ENCODE measurements around the gene DCST2.

Gene DCST2

GRCh38 chr1:155008015-155008941, 25.3 kb downstream of the DCST2 start:
- no peak for DNase-seq

- no peak for DNase-seq
Measured at GRCh38 chr1:155007251-155007828, 26.2 kb downstream of the DCST2 start.

GRCh38 chr1:155006601-155007101, 26.9 kb downstream of the DCST2 start:
- DNase-seq: no peak

- no peak for DNase-seq
Measured at GRCh38 chr1:155005076-155006011, 28.2 kb downstream of the DCST2 start.

- DNase-seq: no peak
Measured at GRCh38 chr1:155004352-155005075, 29.1 kb downstream of the DCST2 start.

- no peak for DNase-seq
Measured at GRCh38 chr1:155003766-155004351, 29.7 kb downstream of the DCST2 start.

- no peak for DNase-seq
Measured at GRCh38 chr1:155003227-155003765, 30.3 kb downstream of the DCST2 start.

GRCh38 chr1:155002464-155003226, 30.9 kb downstream of the DCST2 start, which contains the start of gene ZBTB7B:
ZBTB7B (plus strand) TSS chr1:155002802; CDS start chr1:155014661, 11,859 bp downstream.
- DNase-seq: no peak

- DNase-seq: peak; percentile 94
Measured at GRCh38 chr1:155001675-155002463, 31.7 kb downstream of the DCST2 start.

- no peak for DNase-seq
Measured at GRCh38 chr1:155001425-155001674, 32.2 kb downstream of the DCST2 start.

- DNase-seq: peak; percentile 75
Measured at GRCh38 chr1:155000726-155001424, 32.7 kb downstream of the DCST2 start.

- no peak for DNase-seq
Measured at GRCh38 chr1:155000411-155000725, 33.2 kb downstream of the DCST2 start.

GRCh38 chr1:154999571-155000410, 33.8 kb downstream of the DCST2 start:
- no peak for DNase-seq

- DNase-seq: peak; percentile 14
Measured at GRCh38 chr1:154998818-154999570, 34.6 kb downstream of the DCST2 start.

- DNase-seq: no peak
Measured at GRCh38 chr1:154998201-154998780, 35.3 kb downstream of the DCST2 start.

GRCh38 chr1:154996966-154997701, 36.4 kb downstream of the DCST2 start:
- DNase-seq: no peak

Measured in T1000 (cell line).